ENCODE data around the gene SUSD4.

GRCh38 chr1:223202376-223203033 lies 161.5 kb downstream of the SUSD4 start:
- no peak for TF ChIP-seq POLR2A (IDR thresholded peaks at IDR 0.05; ENCODE audit: low read length)
- TF ChIP-seq GATA1 (IDR thresholded peaks at IDR 0.05; ENCODE audit: low read depth, low read length): no peak

Data from erythroblast (primary cell).